Left lung (tissue), 10 donors: ENCODE data around the gene ATG5. TPM values are rescaled to one million over a fixed set of nuclear protein-coding genes. Genes with fewer than 3 reads are reported as not detected.
"Not testable (repeated sequence)": the region's sequence is repeated elsewhere in the genome, so short reads cannot be mapped to it uniquely, and the experiment has no call there.

Experiments
- ATAC-seq: fragments of 200-7000 bp; cut with Tn5 transposase; one replicate; pipeline ENCODE4 v1.9.1; 2020; ENCODE audit warnings: moderate library complexity
- DNase-seq, 4 donors: peaks; one replicate each; pipeline ENCODE4 v3.0.0-alpha.2; 2013 to 2020
- H3K27ac ChIP-seq, 2 donors: fragments of 200-600 bp; sonication (generic) in 1 of 2; one replicate each; pipeline versions ENCODE4 v1.5.0 to v1.8.0; 2020 to 2021
- H3K27me3 ChIP-seq, 2 donors: fragments of 200-600 bp; sonication (generic) in 1 of 2; one replicate each; pipeline versions ENCODE4 v1.5.0 to v1.8.0; 2020 to 2021
- H3K36me3 ChIP-seq, 2 donors: fragments of 200-600 bp; sonication (generic) in 1 of 2; one replicate each; pipeline versions ENCODE4 v1.5.0 to v1.8.0; 2020 to 2021
- H3K4me1 ChIP-seq, 2 donors: fragments of 200-600 bp; one replicate each; pipeline ENCODE4 v1.8.0; 2021
- H3K4me3 ChIP-seq, 2 donors: fragments of 200-600 bp; sonication (generic) in 1 of 2; one replicate each; pipeline versions ENCODE4 v1.5.0 to v1.8.0; 2020 to 2021; ENCODE audit warnings: mild to moderate bottlenecking in 1 of 2
- H3K9me3 ChIP-seq, 2 donors: fragments of 200-600 bp; sonication (generic) in 1 of 2; one replicate each; pipeline versions ENCODE4 v1.5.0 to v1.8.0; 2020 to 2021
- CTCF ChIP-seq, 2 donors: fragments of 200-600 bp; sonication (generic) in 1 of 2; IDR thresholded peaks; one replicate each; pipeline versions ENCODE4 v1.5.0 to v1.8.0; 2021; ENCODE audit warnings: antibody characterized with exemption in 2 of 2
- intact Hi-C, 2 donors: fragments of 100-400 bp; cut with DNase I; formaldehyde crosslinking; loops; one replicate each; pipeline versions ENCODE4 v1.11.2 to v1.14.2; 2022
- polyA plus RNA-seq, 6 donors: library from polyadenylated mRNA; unstranded; fragments of 120-200 nt; gene quantifications; one replicate each; pipeline ENCODE4 v1.2.1, GENCODE V29; 2013; ENCODE audit not compliant: insufficient read length in 6 of 6
- total RNA-seq, 2 donors: library from RNA; stranded (reverse); fragmentation: NEBNext Ultra II Directional; extraction: Animal tissue kit (Norgen Biotek cat#: 25700); gene quantifications; one replicate each; pipeline ENCODE4 v1.2.1, GENCODE V29; 2021
- donor health status: DM: no; HTN: yes; CAD: no.
- donor health status: DM: no; HTN: no; CAD: no.

ATG5 gene
- total and polyA plus RNA-seq, 8 donors: 30.9 to 42.1 (median 37.4) TPM

GRCh38 chr6:106154326-106154725 lies 171.2 kb downstream of the ATG5 start:
- Histone ChIP-seq H3K4me3 (no peak overlapping the region), H3K9me3 (no peaks in the 10 kb centered on the region), H3K27ac (no peak overlapping the region), H3K4me1 (no peaks in the 10 kb centered on the region), H3K27me3 (no peaks in the 10 kb centered on the region), H3K36me3 (no peaks in the 10 kb centered on the region)
- DNase-seq (no peak), ATAC-seq (no peak)
- TF ChIP-seq CTCF (IDR thresholded peaks at IDR 0.05): no peak
- intact Hi-C loops: no loop called here

GRCh38 chr6:106152952-106153351 lies 172.6 kb downstream of the ATG5 start:
- Histone ChIP-seq H3K9me3 (no peaks in the 10 kb centered on the region), H3K36me3 (no peaks in the 10 kb centered on the region), H3K4me1 (no peaks in the 10 kb centered on the region), H3K4me3 (no peak overlapping the region), H3K27ac (no peak overlapping the region), H3K27me3 (no peaks in the 10 kb centered on the region)
- intact Hi-C loops: no loop called here
- DNase-seq (no peak), ATAC-seq (no peak)
- TF ChIP-seq CTCF (IDR thresholded peaks at IDR 0.05): no peak

GRCh38 chr6:106152476-106152875 lies 173.1 kb downstream of the ATG5 start:
- H3K4me3 ChIP-seq, H3K27me3 ChIP-seq, ATAC-seq, H3K4me1 ChIP-seq, H3K36me3 ChIP-seq, intact Hi-C loops, H3K27ac ChIP-seq, H3K9me3 ChIP-seq, DNase-seq: not testable (repeated sequence)

- Histone ChIP-seq H3K4me1 (no peaks in the 10 kb centered on the region), H3K27me3 (no peaks in the 10 kb centered on the region), H3K36me3 (no peaks in the 10 kb centered on the region), H3K9me3 (no peaks in the 10 kb centered on the region), H3K27ac (no peak overlapping the region), H3K4me3 (no peak overlapping the region)
- ATAC-seq (no peak), DNase-seq (no peak)
- no peak for TF ChIP-seq CTCF (IDR thresholded peaks at IDR 0.05)
- intact Hi-C loops: no loop called here
These were observed 176.0 kb downstream of the ATG5 start for GRCh38 chr6:106149472-106150069.

GRCh38 chr6:106147476-106147875 lies 178.1 kb downstream of the ATG5 start:
- Histone ChIP-seq H3K27ac (no peak overlapping the region), H3K4me3 (no peak overlapping the region), H3K4me1 (no peaks in the 10 kb centered on the region), H3K27me3 (no peaks in the 10 kb centered on the region), H3K36me3 (no peaks in the 10 kb centered on the region), H3K9me3 (no peaks in the 10 kb centered on the region)
- DNase-seq (no peak), ATAC-seq (no peak)
- intact Hi-C loops: no loop called here
- no peak for TF ChIP-seq CTCF (IDR thresholded peaks at IDR 0.05)

GRCh38 chr6:106146852-106147351 lies 178.7 kb downstream of the ATG5 start:
- no peak for DNase-seq

More at GRCh38 chr6:106146852-106147351, 178.7 kb downstream of the ATG5 start:
- no peaks in the 10 kb centered on the region for H3K9me3 ChIP-seq
- no peaks in the 10 kb centered on the region for H3K27me3 ChIP-seq
- no peak for TF ChIP-seq CTCF (IDR thresholded peaks at IDR 0.05)
- H3K4me1 ChIP-seq: no peaks in the 10 kb centered on the region
- intact Hi-C loops: no loop called here
- H3K36me3 ChIP-seq: no peaks in the 10 kb centered on the region
- no peak for ATAC-seq
- H3K27ac ChIP-seq: no peak overlapping the region
- H3K4me3 ChIP-seq: no peak overlapping the region
